OCI-LY1 (cell line): ENCODE results near the gene HOOK2.

Experiments used
- H2AFZ ChIP-seq: fragments of 200-600 bp; sonication (generic), shearing (Covaris generic); 2 replicates; pipeline ENCODE4 v1.6.0; 2014; ENCODE audit warnings: antibody characterized with exemption, mild to moderate bottlenecking, low read length
- H3F3A ChIP-seq: fragments of 200-600 bp; sonication (generic), shearing (Covaris generic); 2 replicates; pipeline ENCODE4 v1.6.0; 2014; ENCODE audit warnings: mild to moderate bottlenecking, antibody characterized with exemption, low read length, moderate library complexity; ENCODE audit not compliant: insufficient read depth
- H3K27ac ChIP-seq: fragments of 200-600 bp; sonication (generic); 2 replicates; pipeline ENCODE4 v1.5.1; 2014; ENCODE audit warnings: low read length, mixed run types, mild to moderate bottlenecking, low read depth; ENCODE audit not compliant: poor library complexity, severe bottlenecking
- H3K27me3 ChIP-seq: fragments of 200-600 bp; sonication (generic); 2 replicates; pipeline ENCODE4 v1.6.0; 2014; ENCODE audit warnings: antibody characterized with exemption, mild to moderate bottlenecking, low read length, moderate library complexity; ENCODE audit not compliant: insufficient read depth
- H3K36me3 ChIP-seq: fragments of 200-600 bp; sonication (generic); 2 replicates; pipeline ENCODE4 v1.6.1; 2014; ENCODE audit warnings: mild to moderate bottlenecking, antibody characterized with exemption, low read length, moderate library complexity, mixed read lengths; ENCODE audit not compliant: insufficient read depth
- H3K4me1 ChIP-seq: fragments of 200-600 bp; sonication (generic); 2 replicates; pipeline ENCODE4 v1.5.1; 2014; ENCODE audit warnings: mild to moderate bottlenecking, low read length, moderate library complexity; ENCODE audit not compliant: insufficient read depth, severe bottlenecking
- H3K4me2 ChIP-seq: fragments of 200-600 bp; sonication (generic), shearing (Covaris generic); 2 replicates; pipeline ENCODE4 v1.6.1; 2014; ENCODE audit warnings: low read length
- H3K4me3 ChIP-seq: fragments of 200-600 bp; sonication (generic); 2 replicates; pipeline ENCODE4 v1.5.1; 2014; ENCODE audit warnings: low read length, low read depth, mild to moderate bottlenecking, mixed read lengths; ENCODE audit not compliant: poor library complexity, severe bottlenecking
- H3K79me2 ChIP-seq: fragments of 200-600 bp; shearing (Covaris generic); 2 replicates; pipeline ENCODE4 v1.6.1; 2016; ENCODE audit warnings: mixed run types, low read length, mixed read lengths; ENCODE audit not compliant: insufficient read depth
- H3K9ac ChIP-seq: fragments of 200-600 bp; sonication (generic), shearing (Covaris generic); 2 replicates; pipeline ENCODE4 v1.6.1; 2014; ENCODE audit warnings: mild to moderate bottlenecking, low read length, mixed read lengths
- H3K9me2 ChIP-seq: fragments of 200-600 bp; sonication (generic), shearing (Covaris generic); 2 replicates; pipeline ENCODE4 v1.6.1; 2014; ENCODE audit warnings: low read depth, mild to moderate bottlenecking, low read length, mixed read lengths
- H3K9me3 ChIP-seq: fragments of 200-600 bp; shearing (Covaris generic); 2 replicates; pipeline ENCODE4 v1.6.1; 2014; ENCODE audit warnings: low read length, mixed read lengths
- H4K20me1 ChIP-seq: fragments of 200-600 bp; sonication (generic), shearing (Covaris generic); 2 replicates; pipeline ENCODE4 v1.6.0; 2016; ENCODE audit warnings: mild to moderate bottlenecking, low read length; ENCODE audit not compliant: insufficient read depth
- CTCF ChIP-seq: fragments of 200-600 bp; sonication (generic), shearing (Covaris generic); IDR thresholded peaks from 2 replicates; pipeline ENCODE4 v1.5.1; 2017; ENCODE audit warnings: mild to moderate bottlenecking, antibody characterized with exemption, low read length, moderate library complexity, mixed read lengths
- EZH2 ChIP-seq: fragments of 200-600 bp; sonication (generic), shearing (Covaris generic); IDR thresholded peaks from 2 replicates; pipeline ENCODE4 v1.8.0; 2017; ENCODE audit warnings: borderline replicate concordance, mixed run types, mild to moderate bottlenecking, antibody characterized with exemption, low read length, moderate library complexity, mixed read lengths

Gene HOOK2

GRCh38 chr19:12778017-12778904 is 2.9 kb upstream of the HOOK2 start:
- Histone ChIP-seq H3K79me2 (no peaks in the 10 kb centered on the region), H3K27ac (peak overlapping the region; percentile 25), H2AFZ (no peak overlapping the region), H4K20me1 (no peaks in the 10 kb centered on the region), H3K4me2 (peak overlapping the region; percentile 80), H3K36me3 (no peaks in the 10 kb centered on the region), H3K9ac (peak overlapping the region; percentile 63), H3K9me2 (no peaks in the 10 kb centered on the region), H3K9me3 (no peaks in the 10 kb centered on the region), H3F3A (peaks cover 7% of the 10 kb centered on the region; the same call in 1 of the 2 replicates), H3K27me3 (no peaks in the 10 kb centered on the region), H3K4me1 (peaks cover 47% of the 10 kb centered on the region), H3K4me3 (peak overlapping the region; percentile 61)
- TF ChIP-seq CTCF: no peak

- Histone ChIP-seq H3F3A (peaks cover 7% of the 10 kb centered on the region; the same call in 1 of the 2 replicates), H3K9me2 (no peaks in the 10 kb centered on the region), H3K4me1 (peaks cover 39% of the 10 kb centered on the region), H3K9ac (peak overlapping the region; percentile 63), H4K20me1 (no peaks in the 10 kb centered on the region), H3K4me3 (peak overlapping the region; percentile 61), H3K36me3 (no peaks in the 10 kb centered on the region), H3K4me2 (peak overlapping the region; percentile 80), H2AFZ (no peak overlapping the region), H3K79me2 (no peaks in the 10 kb centered on the region), H3K27ac (no peak overlapping the region), H3K9me3 (no peaks in the 10 kb centered on the region), H3K27me3 (no peaks in the 10 kb centered on the region)
- no peak for TF ChIP-seq EZH2
- peak; percentile 96 for TF ChIP-seq CTCF
Measured at GRCh38 chr19:12777217-12778016, 2.1 kb upstream of the HOOK2 start.

- Histone ChIP-seq H3K27me3 (no peaks in the 10 kb centered on the region), H3F3A (peaks cover 7% of the 10 kb centered on the region; the same call in 1 of the 2 replicates), H3K4me2 (no peak overlapping the region), H3K9ac (no peak overlapping the region), H3K27ac (no peak overlapping the region), H3K4me1 (peaks cover 32% of the 10 kb centered on the region), H3K9me3 (no peaks in the 10 kb centered on the region), H3K9me2 (no peaks in the 10 kb centered on the region), H3K4me3 (no peak overlapping the region), H3K79me2 (no peaks in the 10 kb centered on the region), H3K36me3 (no peaks in the 10 kb centered on the region), H2AFZ (no peak overlapping the region), H4K20me1 (no peaks in the 10 kb centered on the region)
- TF ChIP-seq CTCF: peak; percentile 41; the same call in 1 of the 2 replicates
- TF ChIP-seq EZH2: no peak
Measured at GRCh38 chr19:12773571-12773970, 1.8 kb downstream of the HOOK2 start.
